K562 (cell line): ENCODE data around the gene IGLON5. TPM values are rescaled to one million over a fixed set of nuclear protein-coding genes. Genes with fewer than 3 reads are reported as not detected.

ENCODE experiments used
- ATAC-seq: fragments of 200-7000 bp; cut with Tn5 transposase; 3 replicates; pipeline ENCODE4 v1.9.1; 2020; ENCODE audit warnings: moderate library complexity
- BruUV-seq: library from RNA; stranded (reverse); fragments of 400-500 nt; replicated peaks from 2 replicates; lab custom pipeline; 2021; lab: Mats Ljungman, UMichigan
- CTCF ChIA-PET: fragments of 300-600 bp; formaldehyde crosslinking; extraction: SDS; loops from one replicate; lab custom pipeline; 2021; ENCODE audit warnings: low intra/inter-chr PET ratio; lab: Yijun Ruan, JAX
- POLR2A ChIA-PET: fragments of 300-600, 350-650 bp; sonication (Branson Sonifier 250); formaldehyde crosslinking; extraction: SDS; loops from one replicate; lab custom pipeline; 2021; ENCODE audit warnings: antibody characterized with exemption, inconsistent platforms; lab: Yijun Ruan, JAX
- DNase-seq, 4 experiments: peaks; one replicate each; pipeline versions ENCODE4 v3.0.0 to v3.0.0-alpha.2; 2011 to 2018; ENCODE audit warnings: low spot score in 3 of 4, mixed read lengths in 3 of 4; ENCODE audit errors: extremely low read depth in 1 of 4
- FAIRE-seq: peaks from 2 replicates; lab custom pipeline; 2011; peaks lifted over from hg19 to GRCh38; lab: Jason Lieb, UNC
- H2AFZ ChIP-seq: 2 replicates; pipeline ENCODE4 v1.6.0; 2011; ENCODE audit warnings: low read depth, low read length, control low read depth, inconsistent platforms
- H3K27ac ChIP-seq: fragments of 200-600 bp; 3 replicates; pipeline ENCODE4 v1.8.0; 2011; ENCODE audit warnings: low read depth, mild to moderate bottlenecking, control low read depth, inconsistent platforms, low read length, moderate library complexity, mixed read lengths; ENCODE audit errors: extremely low read depth
- H3K27me3 ChIP-seq, 2 experiments: fragments of 300-600 bp in 1 of 2; 2 replicates in 1 of 2; 3 replicates in 1 of 2; pipeline versions ENCODE4 v1.6.0 to v1.8.0; 2011; ENCODE audit warnings: inconsistent platforms in 2 of 2, low read length in 2 of 2, mild to moderate bottlenecking in 1 of 2, mixed read lengths in 1 of 2, moderate library complexity in 1 of 2; ENCODE audit not compliant: control insufficient read depth in 2 of 2, insufficient read depth in 2 of 2
- H3K36me3 ChIP-seq: fragments of 300-600 bp; 3 replicates; pipeline ENCODE4 v1.8.0; 2011; ENCODE audit warnings: mild to moderate bottlenecking, low read length, inconsistent platforms; ENCODE audit not compliant: control insufficient read depth, insufficient read depth
- H3K4me1 ChIP-seq, 2 experiments: fragments of 200-600 bp in 1 of 2; replicated peaks in 1 of 2; 2 replicates in 1 of 2; 3 replicates in 1 of 2; pipeline versions ENCODE4 v1.5.1 to v1.8.0; 2011; ENCODE audit warnings: inconsistent platforms in 2 of 2, low read length in 2 of 2, mild to moderate bottlenecking in 1 of 2, mixed read lengths in 1 of 2, moderate library complexity in 1 of 2; ENCODE audit not compliant: control insufficient read depth in 2 of 2, insufficient read depth in 2 of 2
- H3K4me2 ChIP-seq: 2 replicates; pipeline ENCODE4 v1.6.1; 2011; ENCODE audit warnings: low read length, control low read depth, inconsistent platforms, mixed read lengths; ENCODE audit not compliant: insufficient read depth
- H3K4me3 ChIP-seq: fragments of 200-600 bp; sonication (generic), shearing (Covaris generic); 2 replicates; pipeline ENCODE4 v1.5.1; 2016; ENCODE audit warnings: control low read depth, inconsistent platforms
- H3K79me2 ChIP-seq: fragments of 200-600 bp; 3 replicates; pipeline ENCODE4 v1.8.0; 2011; ENCODE audit warnings: low read length, inconsistent platforms; ENCODE audit not compliant: control insufficient read depth, insufficient read depth
- H3K9ac ChIP-seq, 2 experiments: 2 replicates each; pipeline versions ENCODE4 v1.6.0 to v1.6.1; 2011; ENCODE audit warnings: low read depth in 2 of 2, low read length in 2 of 2, control low read depth in 1 of 2, inconsistent platforms in 1 of 2, mild to moderate bottlenecking in 1 of 2, mixed read lengths in 1 of 2; ENCODE audit not compliant: insufficient read depth in 1 of 2
- H3K9me1 ChIP-seq: one replicate; pipeline ENCODE4 v1.6.0; 2011; ENCODE audit warnings: inconsistent platforms, mild to moderate bottlenecking, low read length, moderate library complexity; ENCODE audit not compliant: control insufficient read depth, insufficient read depth
- H3K9me3 ChIP-seq: replicated peaks from 2 replicates; pipeline ENCODE4 v1.5.1; 2011; ENCODE audit warnings: low read depth, low read length, inconsistent platforms; ENCODE audit not compliant: control insufficient read depth, insufficient read depth
- H4K20me1 ChIP-seq: replicated peaks from 2 replicates; pipeline ENCODE4 v1.6.1; 2011; ENCODE audit warnings: low read length, inconsistent platforms, mixed read lengths; ENCODE audit not compliant: control insufficient read depth, insufficient read depth
- ARID1B ChIP-seq: fragments of 450-650 bp; IDR thresholded peaks from 2 replicates; pipeline ENCODE4 v1.6.1; 2016; ENCODE audit warnings: antibody characterized with exemption, mild to moderate bottlenecking, inconsistent platforms
- CEBPZ ChIP-seq: fragments of 150-350 bp; IDR thresholded peaks from 2 replicates; pipeline ENCODE4 v1.6.1; 2014; ENCODE audit warnings: low read depth, mild to moderate bottlenecking, low read length, borderline replicate concordance
- CREBBP ChIP-seq: IDR thresholded peaks from one replicate; pipeline ENCODE4 v1.6.1; 2012; ENCODE audit warnings: low read depth, mild to moderate bottlenecking, control low read depth, inconsistent platforms, low read length
- GABPB1 ChIP-seq: sonication (generic); formaldehyde crosslinking; IDR thresholded peaks from 2 replicates; pipeline ENCODE4 v1.8.0; 2022; ENCODE audit warnings: mild to moderate bottlenecking, missing genetic modification reagents
- KAT8 ChIP-seq: fragments of 450-650 bp; IDR thresholded peaks from 2 replicates; pipeline ENCODE4 v1.6.1; 2016; ENCODE audit warnings: low read depth, mild to moderate bottlenecking
- MCM2 ChIP-seq: fragments of 450-650 bp; IDR thresholded peaks from 2 replicates; pipeline ENCODE4 v1.6.1; 2017; ENCODE audit warnings: low read depth, mild to moderate bottlenecking
- MTF1 ChIP-seq: fragments of 250-450 bp; sonication (Bioruptor Pico); IDR thresholded peaks from 2 replicates; pipeline ENCODE4 v1.9.0; 2021; ENCODE audit warnings: moderate library complexity, mild to moderate bottlenecking, inconsistent platforms, borderline replicate concordance
- NBN ChIP-seq: fragments of 450-650 bp; IDR thresholded peaks from 2 replicates; pipeline ENCODE4 v1.6.1; 2016; ENCODE audit warnings: low read depth, mild to moderate bottlenecking
- PHB2 ChIP-seq: fragments of 450-650 bp; IDR thresholded peaks from 2 replicates; pipeline ENCODE4 v1.6.1; 2017; ENCODE audit warnings: low read depth
- POLR2A ChIP-seq: fragments of 450-650 bp; conservative IDR thresholded peaks from 2 replicates; pipeline ENCODE4 v1.6.1; 2016
- RBM17 ChIP-seq: fragments of 200-400 bp; formaldehyde crosslinking; IDR thresholded peaks from 2 replicates; pipeline ENCODE4 v1.6.1; 2017; ENCODE audit warnings: low read depth, mild to moderate bottlenecking, low read length, borderline replicate concordance
- SETDB1 ChIP-seq: IDR thresholded peaks from one replicate; pipeline ENCODE4 v1.6.1; 2012; ENCODE audit warnings: low read length, control low read depth, inconsistent platforms
- ZNF644 ChIP-seq: fragments of 200-800 bp; sonication (Bioruptor generic); IDR thresholded peaks from 2 replicates; pipeline ENCODE4 v1.6.1; 2016; ENCODE audit warnings: low read depth, missing genetic modification characterization, missing compliant biosample characterization
- ZNF785 ChIP-seq: fragments of 250-450 bp; sonication (Bioruptor Pico); IDR thresholded peaks from 2 replicates; pipeline ENCODE4 v1.4.0; 2020; ENCODE audit warnings: mild to moderate bottlenecking
- WGBS: fragments of 100-300 bp; shearing (Covaris generic); methylation state at CpG from one replicate; pipeline ENCODE4 v1.1.6; 2016; ENCODE audit warnings: low coverage, mixed read lengths; ENCODE audit not compliant: insufficient coverage; ENCODE audit errors: missing lambda C conversion rate; 5-methylcytosine and 5-hydroxymethylcytosine counted together
- in situ Hi-C: fragments of 300-500 bp; cut with MboI; formaldehyde crosslinking; loops from 4 replicates; pipeline ENCODE4 v1.15.0; 2018; ENCODE audit warnings: inconsistent platforms, mixed read lengths
- intact Hi-C: fragments of 100-400 bp; cut with micrococcal nuclease; formaldehyde crosslinking; loops from 2 replicates; pipeline ENCODE4 v1.14.2; 2022
- polyA plus RNA-seq, 8 experiments: library from polyadenylated mRNA; depleted of rRNA in 4 of 8; stranded (reverse) in 5 of 8; unstranded in 3 of 8; fragments of >200 nt; fragmentation: Nextera tagmentation in 2 of 8; fragmentation: Illumina TruSeq in 1 of 8; extraction: Ambion mirVana in 2 of 8; extraction: Trizol in 1 of 8; gene quantifications; 2 replicates each; pipeline versions ENCODE4 v1.2.1 to v1.2.3, GENCODE V29; 2011 to 2014; ENCODE audit warnings: inconsistent platforms in 1 of 8, missing spikeins in 1 of 8
- total RNA-seq, 7 experiments: library from RNA; depleted of rRNA in 6 of 7; stranded (reverse); fragments of >200 nt in 6 of 7; fragmentation: Illumina TruSeq in 2 of 7; extraction: Trizol in 2 of 7; gene quantifications; 2 replicates each; pipeline versions ENCODE4 v1.2.1 to v1.2.3, GENCODE V29; 2011 to 2021; ENCODE audit warnings: low replicate concordance in 1 of 7
- TF ChIP-seq, protein P1 (sequence below): sonication (generic); formaldehyde crosslinking; IDR thresholded peaks from 2 replicates; pipeline ENCODE4 v1.8.0; 2022; ENCODE audit warnings: mild to moderate bottlenecking, low read depth, missing genetic modification reagents
- TF ChIP-seq, protein P2 (sequence below): sonication (generic); formaldehyde crosslinking; IDR thresholded peaks from 2 replicates; pipeline ENCODE4 v1.8.1; 2022; ENCODE audit warnings: missing genetic modification reagents

The IGLON5 gene
- total and polyA plus RNA-seq, 9 of the 15 experiments (the other 6 are each of a cell fraction or from before 2014, with no cell fraction given) = 0.03 to 0.22 (median 0.14) TPM; not detected in 2

DNA sequence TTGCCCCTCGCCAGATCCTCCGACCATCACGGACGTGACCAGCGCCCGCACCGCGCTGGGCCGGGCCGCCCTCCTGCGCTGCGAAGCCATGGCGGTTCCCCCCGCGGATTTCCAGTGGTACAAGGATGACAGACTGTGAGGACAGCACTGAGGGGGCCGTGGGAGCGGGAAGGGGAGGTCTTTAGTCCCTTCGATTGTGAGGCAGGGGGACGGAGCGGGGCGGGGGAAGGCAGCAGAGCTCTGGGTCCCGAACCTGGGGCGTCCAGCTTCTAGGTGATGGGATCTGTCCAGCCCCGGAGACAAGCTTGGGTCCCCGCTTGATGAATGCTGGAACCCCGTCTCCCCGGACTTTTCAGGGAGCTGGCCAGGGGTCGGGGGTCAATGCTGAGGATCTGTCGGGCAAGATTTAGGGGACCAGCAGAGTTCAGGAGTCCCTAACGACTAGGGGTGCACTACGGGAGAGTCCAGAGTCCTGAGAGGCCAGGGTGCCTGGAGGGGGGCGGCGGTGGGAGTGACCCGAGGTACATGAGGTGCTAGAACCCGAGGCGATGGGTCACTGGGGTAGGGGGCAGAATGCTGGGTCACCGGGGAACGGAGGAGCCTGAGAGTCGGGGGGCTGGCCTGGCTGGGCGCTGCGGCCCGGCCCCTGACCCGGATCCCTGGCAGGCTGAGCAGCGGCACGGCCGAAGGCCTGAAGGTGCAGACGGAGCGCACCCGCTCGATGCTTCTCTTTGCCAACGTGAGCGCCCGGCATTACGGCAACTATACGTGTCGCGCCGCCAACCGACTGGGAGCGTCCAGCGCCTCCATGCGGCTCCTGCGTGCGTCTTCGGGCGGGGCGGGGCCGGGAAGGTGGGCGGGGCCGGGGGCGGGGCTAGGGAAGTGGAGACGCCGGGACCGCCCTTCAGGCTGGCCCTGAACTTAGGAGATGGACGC is 15.9 kb downstream of the IGLON5 start (continued):
- TF ChIP-seq ZNF644 (tag) (no peak), POLR2A (peak; percentile 79)

GRCh38 chr19:51329411-51329810 is 18.0 kb downstream of the IGLON5 start:
- 73% methylated on average over 4 of the region's 5 CpGs for WGBS
- Histone ChIP-seq H3K79me2 (no peaks in the 10 kb centered on the region), H3K9ac (no peak overlapping the region), H3K4me1 (peaks cover 4 to 23% of the 10 kb centered on the region in 2 experiments; a peak in 3 of 5 replicates), H4K20me1 (no peaks in the 10 kb centered on the region), H3K27me3 (peaks cover 8 to 10% of the 10 kb centered on the region in 2 experiments), H3K9me3 (no peaks in the 10 kb centered on the region), H3K9me1 (no peaks in the 10 kb centered on the region), H3K27ac (no peak overlapping the region), H3K36me3 (no peaks in the 10 kb centered on the region), H3K4me3 (no peak overlapping the region), H2AFZ (no peak overlapping the region), H3K4me2 (no peak overlapping the region)
- in situ Hi-C loops = no loop called here
- FAIRE-seq (no peak), ATAC-seq (no peak), DNase-seq (no peak)
- intact Hi-C loops = no loop called here
- no TSS peak for BruUV-seq
- ChIA-PET CTCF (no interaction called here), POLR2A (interaction anchor here (0.5 to 0.6 kb wide), 2 partner anchors 75 to 1439 kb away, joined by 3 read pairs; no protein-coding TSS in a partner anchor)
- TF ChIP-seq ZNF785 (CRISPR knock-in tag) (no peak), GABPB1 (no peak), MTF1 (CRISPR knock-in tag) (no peak), PHB2 (no peak), MCM2 (no peak), SETDB1 (no peak), RBM17 (no peak), CEBPZ (no peak), CREBBP (no peak), KAT8 (no peak), NBN (no peak), ARID1B (no peak)
- TF ChIP-seq, protein P1, sequence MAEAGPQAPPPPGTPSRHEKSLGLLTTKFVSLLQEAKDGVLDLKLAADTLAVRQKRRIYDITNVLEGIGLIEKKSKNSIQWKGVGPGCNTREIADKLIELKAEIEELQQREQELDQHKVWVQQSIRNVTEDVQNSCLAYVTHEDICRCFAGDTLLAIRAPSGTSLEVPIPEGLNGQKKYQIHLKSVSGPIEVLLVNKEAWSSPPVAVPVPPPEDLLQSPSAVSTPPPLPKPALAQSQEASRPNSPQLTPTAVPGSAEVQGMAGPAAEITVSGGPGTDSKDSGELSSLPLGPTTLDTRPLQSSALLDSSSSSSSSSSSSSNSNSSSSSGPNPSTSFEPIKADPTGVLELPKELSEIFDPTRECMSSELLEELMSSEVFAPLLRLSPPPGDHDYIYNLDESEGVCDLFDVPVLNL (CRISPR knock-in tag) = no peak
- TF ChIP-seq, protein P2, sequence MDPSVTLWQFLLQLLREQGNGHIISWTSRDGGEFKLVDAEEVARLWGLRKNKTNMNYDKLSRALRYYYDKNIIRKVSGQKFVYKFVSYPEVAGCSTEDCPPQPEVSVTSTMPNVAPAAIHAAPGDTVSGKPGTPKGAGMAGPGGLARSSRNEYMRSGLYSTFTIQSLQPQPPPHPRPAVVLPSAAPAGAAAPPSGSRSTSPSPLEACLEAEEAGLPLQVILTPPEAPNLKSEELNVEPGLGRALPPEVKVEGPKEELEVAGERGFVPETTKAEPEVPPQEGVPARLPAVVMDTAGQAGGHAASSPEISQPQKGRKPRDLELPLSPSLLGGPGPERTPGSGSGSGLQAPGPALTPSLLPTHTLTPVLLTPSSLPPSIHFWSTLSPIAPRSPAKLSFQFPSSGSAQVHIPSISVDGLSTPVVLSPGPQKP (CRISPR knock-in tag) = no peak
